Activated naive CD8-positive, alpha-beta T cell (primary cell): Measurements from ENCODE around the gene MSH2.
"Not testable (repeated sequence)": the region's sequence is repeated elsewhere in the genome, so short reads cannot be mapped to it uniquely, and the experiment has no call there.

Source experiments
- H3K27ac Mint-ChIP-seq: one replicate; pipeline ENCODE4 v1.8.0; 2021; ENCODE audit warnings: mixed read lengths
- H3K27me3 Mint-ChIP-seq: one replicate; pipeline ENCODE4 v1.8.0; 2021; ENCODE audit warnings: mixed read lengths
- H3K36me3 Mint-ChIP-seq: one replicate; pipeline ENCODE4 v1.8.0; 2021; ENCODE audit warnings: mixed read lengths
- H3K4me1 Mint-ChIP-seq: one replicate; pipeline ENCODE4 v1.8.0; 2021; ENCODE audit warnings: low read depth, mixed read lengths
- H3K4me3 Mint-ChIP-seq: one replicate; pipeline ENCODE4 v1.8.0; 2021; ENCODE audit warnings: mild to moderate bottlenecking, mixed read lengths
- H3K9me3 Mint-ChIP-seq: one replicate; pipeline ENCODE4 v1.8.0; 2021; ENCODE audit warnings: low read depth, mixed read lengths

MSH2 gene

DNA sequence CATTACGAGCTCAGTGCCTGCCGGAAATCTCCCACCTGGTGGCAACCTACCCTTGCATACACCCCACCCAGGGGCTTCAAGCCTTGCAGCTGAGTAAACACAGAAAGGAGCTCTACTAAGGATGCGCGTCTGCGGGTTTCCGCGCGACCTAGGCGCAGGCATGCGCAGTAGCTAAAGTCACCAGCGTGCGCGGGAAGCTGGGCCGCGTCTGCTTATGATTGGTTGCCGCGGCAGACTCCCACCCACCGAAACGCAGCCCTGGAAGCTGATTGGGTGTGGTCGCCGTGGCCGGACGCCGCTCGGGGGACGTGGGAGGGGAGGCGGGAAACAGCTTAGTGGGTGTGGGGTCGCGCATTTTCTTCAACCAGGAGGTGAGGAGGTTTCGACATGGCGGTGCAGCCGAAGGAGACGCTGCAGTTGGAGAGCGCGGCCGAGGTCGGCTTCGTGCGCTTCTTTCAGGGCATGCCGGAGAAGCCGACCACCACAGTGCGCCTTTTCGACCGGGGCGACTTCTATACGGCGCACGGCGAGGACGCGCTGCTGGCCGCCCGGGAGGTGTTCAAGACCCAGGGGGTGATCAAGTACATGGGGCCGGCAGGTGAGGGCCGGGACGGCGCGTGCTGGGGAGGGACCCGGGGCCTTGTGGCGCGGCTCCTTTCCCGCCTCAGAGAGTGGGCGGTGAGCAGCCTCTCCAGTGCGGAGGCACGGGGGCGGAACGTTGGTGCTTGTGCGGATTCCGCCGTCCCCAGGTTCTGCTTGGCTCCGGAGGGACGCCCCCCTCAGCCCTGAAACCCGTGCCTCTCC lies at the start of gene MSH2:
Gene MSH2 (plus strand): TSS at position 352 of the 804 bp plus-strand sequence. CDS start 36 bp downstream, at position 388.
- Mint-ChIP-seq H3K4me1 (peaks cover 36% of the 10 kb centered on the region), H3K27ac (peak within 1 kb of the TSS; percentile 98), H3K27me3 (no peaks in the 10 kb centered on the region), H3K36me3 (peaks cover 7% of the 10 kb centered on the region), H3K9me3 (peaks cover 3% of the 10 kb centered on the region), H3K4me3 (peak within 1 kb of the TSS; percentile 96)

GRCh38 chr2:47354013-47354847 lies 48.7 kb upstream of the MSH2 start:
- Mint-ChIP-seq H3K4me3 (no peak overlapping the region), H3K9me3 (no peaks in the 10 kb centered on the region), H3K27ac (no peak overlapping the region), H3K36me3 (peaks cover 3% of the 10 kb centered on the region), H3K4me1 (no peaks in the 10 kb centered on the region), H3K27me3 (peaks cover 2% of the 10 kb centered on the region)

- Mint-ChIP-seq H3K4me3 (no peak overlapping the region), H3K36me3 (peaks cover 3% of the 10 kb centered on the region), H3K4me1 (no peaks in the 10 kb centered on the region), H3K27ac (no peak overlapping the region), H3K27me3 (peaks cover 2% of the 10 kb centered on the region), H3K9me3 (no peaks in the 10 kb centered on the region)
These were observed 48.1 kb upstream of the MSH2 start for GRCh38 chr2:47354848-47355204.

GRCh38 chr2:47357483-47357882 lies 45.5 kb upstream of the MSH2 start:
- Mint-ChIP-seq H3K4me3 (no peak overlapping the region), H3K27me3 (peaks cover 2% of the 10 kb centered on the region), H3K4me1 (no peaks in the 10 kb centered on the region), H3K36me3 (peaks cover 3% of the 10 kb centered on the region), H3K9me3 (no peaks in the 10 kb centered on the region), H3K27ac (no peak overlapping the region)

- peaks cover 2% of the 10 kb centered on the region for H3K27me3 Mint-ChIP-seq
- H3K4me1 Mint-ChIP-seq = no peaks in the 10 kb centered on the region
- no peaks in the 10 kb centered on the region for H3K9me3 Mint-ChIP-seq
- H3K4me3 Mint-ChIP-seq = no peak overlapping the region
- H3K27ac Mint-ChIP-seq = no peak overlapping the region
- peaks cover 3% of the 10 kb centered on the region for H3K36me3 Mint-ChIP-seq
These were observed 43.5 kb upstream of the MSH2 start for GRCh38 chr2:47359375-47359868.

DNA sequence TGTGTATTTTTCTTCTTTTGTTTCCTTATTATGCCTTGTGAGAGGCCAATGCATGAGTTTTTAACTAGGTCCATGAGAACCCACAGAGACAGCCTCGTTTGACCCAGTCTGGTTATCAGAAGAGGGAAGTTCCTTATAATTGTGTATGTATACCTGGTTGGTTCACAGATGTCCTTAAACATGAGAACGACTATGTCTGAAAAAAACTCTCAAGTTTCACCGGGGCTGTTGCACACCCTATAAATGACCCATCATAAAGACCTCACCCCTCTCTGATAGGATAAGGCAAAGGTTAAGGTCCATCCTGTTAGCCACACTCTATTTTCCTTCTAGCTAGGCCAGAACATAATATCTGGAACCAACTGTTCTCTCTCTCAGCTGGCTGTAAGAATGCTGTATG lies 42.7 kb upstream of the MSH2 start:
- Mint-ChIP-seq H3K4me1 (no peaks in the 10 kb centered on the region), H3K9me3 (no peaks in the 10 kb centered on the region), H3K27me3 (peaks cover 2% of the 10 kb centered on the region), H3K4me3 (no peak overlapping the region), H3K36me3 (peaks cover 3% of the 10 kb centered on the region), H3K27ac (no peak overlapping the region)

DNA sequence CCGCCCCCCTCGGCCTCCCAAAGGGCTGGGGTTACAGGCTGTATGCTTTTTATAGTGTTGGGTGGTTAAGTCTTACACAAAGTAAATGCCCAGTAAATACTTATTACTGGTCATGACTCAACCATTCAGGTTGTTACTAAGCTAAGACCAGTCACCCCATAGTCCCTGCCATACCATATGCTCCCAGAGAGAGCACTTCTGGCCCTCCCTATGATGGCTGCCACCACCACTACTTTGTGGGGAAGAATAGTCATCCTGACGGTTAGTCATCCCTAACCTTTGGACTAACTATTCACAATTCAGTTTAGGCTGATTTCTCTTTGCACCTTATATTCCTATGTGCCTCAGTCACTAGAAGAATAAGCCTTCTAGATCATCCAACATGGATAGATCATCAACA lies 42.0 kb upstream of the MSH2 start:
- Mint-ChIP-seq H3K27ac (no peak overlapping the region), H3K36me3 (peaks cover 3% of the 10 kb centered on the region), H3K9me3 (no peaks in the 10 kb centered on the region), H3K4me1 (no peaks in the 10 kb centered on the region), H3K27me3 (peaks cover 2% of the 10 kb centered on the region), H3K4me3 (no peak overlapping the region)

GRCh38 chr2:47361505-47362229 lies 41.3 kb upstream of the MSH2 start:
- H3K4me1 Mint-ChIP-seq, H3K9me3 Mint-ChIP-seq, H3K36me3 Mint-ChIP-seq, H3K27ac Mint-ChIP-seq, H3K4me3 Mint-ChIP-seq, H3K27me3 Mint-ChIP-seq: not testable (repeated sequence)

- Mint-ChIP-seq H3K36me3 (no peaks in the 10 kb centered on the region), H3K27ac (no peak overlapping the region), H3K4me3 (no peak overlapping the region), H3K9me3 (no peaks in the 10 kb centered on the region), H3K4me1 (peaks cover 1% of the 10 kb centered on the region), H3K27me3 (peaks cover 13% of the 10 kb centered on the region)
These were observed 29.2 kb upstream of the MSH2 start for GRCh38 chr2:47373747-47374146.

DNA sequence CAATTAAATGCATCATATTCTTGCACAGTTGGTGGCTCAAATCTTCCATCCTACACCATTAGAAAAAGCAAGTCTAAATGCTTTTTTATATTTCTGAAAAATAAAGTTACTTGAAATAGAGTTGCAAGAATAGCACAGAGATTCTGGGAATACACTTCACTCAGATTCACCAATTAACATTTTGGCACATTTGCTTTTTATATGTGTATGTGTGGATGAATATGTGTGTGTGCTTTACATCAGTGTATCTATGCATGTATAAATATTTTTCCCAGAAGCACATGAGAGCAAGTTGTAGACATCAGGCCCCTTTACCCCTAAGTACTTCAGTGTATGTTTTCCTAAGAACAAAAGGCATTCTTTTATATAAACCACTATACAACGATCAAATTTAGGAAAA lies 27.6 kb upstream of the MSH2 start:
- Mint-ChIP-seq H3K27ac (no peak overlapping the region), H3K4me1 (no peaks in the 10 kb centered on the region), H3K9me3 (no peaks in the 10 kb centered on the region), H3K4me3 (no peak overlapping the region), H3K36me3 (no peaks in the 10 kb centered on the region), H3K27me3 (peaks cover 12% of the 10 kb centered on the region)

DNA sequence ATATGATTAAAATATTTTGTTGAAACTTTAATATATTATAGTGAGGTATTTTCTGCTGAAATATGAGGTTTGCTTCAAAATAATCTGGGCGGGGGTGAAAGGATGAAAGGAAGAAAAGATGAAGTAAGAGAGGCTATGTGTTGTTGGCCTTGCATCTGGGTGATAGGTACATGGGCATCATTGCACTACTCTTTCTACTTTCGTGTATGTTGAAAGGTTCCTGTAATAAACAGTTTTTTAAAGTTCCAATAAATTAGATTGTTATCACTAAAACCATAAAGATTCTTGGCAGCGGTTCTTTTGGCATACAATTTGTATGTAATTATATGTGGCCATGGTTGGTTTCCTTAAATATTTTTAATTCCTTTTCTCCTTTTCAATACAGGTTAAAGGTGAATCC lies 23.6 kb upstream of the MSH2 start:
- H3K27me3 Mint-ChIP-seq = no peaks in the 10 kb centered on the region
- no peaks in the 10 kb centered on the region for H3K4me1 Mint-ChIP-seq
- no peak overlapping the region for H3K27ac Mint-ChIP-seq
- no peak overlapping the region for H3K4me3 Mint-ChIP-seq
- no peaks in the 10 kb centered on the region for H3K36me3 Mint-ChIP-seq
- no peaks in the 10 kb centered on the region for H3K9me3 Mint-ChIP-seq

GRCh38 chr2:47381408-47381807 lies 21.5 kb upstream of the MSH2 start:
- H3K4me3 Mint-ChIP-seq = no peak overlapping the region
- no peaks in the 10 kb centered on the region for H3K36me3 Mint-ChIP-seq
- no peak overlapping the region for H3K27ac Mint-ChIP-seq
- H3K4me1 Mint-ChIP-seq = no peaks in the 10 kb centered on the region
- no peaks in the 10 kb centered on the region for H3K27me3 Mint-ChIP-seq
- no peaks in the 10 kb centered on the region for H3K9me3 Mint-ChIP-seq

- H3K4me3 Mint-ChIP-seq = no peak overlapping the region
- H3K36me3 Mint-ChIP-seq = no peaks in the 10 kb centered on the region
- no peaks in the 10 kb centered on the region for H3K27me3 Mint-ChIP-seq
- no peaks in the 10 kb centered on the region for H3K9me3 Mint-ChIP-seq
- H3K27ac Mint-ChIP-seq = no peak overlapping the region
- no peaks in the 10 kb centered on the region for H3K4me1 Mint-ChIP-seq
These were observed 16.4 kb upstream of the MSH2 start for GRCh38 chr2:47386551-47386950.

DNA sequence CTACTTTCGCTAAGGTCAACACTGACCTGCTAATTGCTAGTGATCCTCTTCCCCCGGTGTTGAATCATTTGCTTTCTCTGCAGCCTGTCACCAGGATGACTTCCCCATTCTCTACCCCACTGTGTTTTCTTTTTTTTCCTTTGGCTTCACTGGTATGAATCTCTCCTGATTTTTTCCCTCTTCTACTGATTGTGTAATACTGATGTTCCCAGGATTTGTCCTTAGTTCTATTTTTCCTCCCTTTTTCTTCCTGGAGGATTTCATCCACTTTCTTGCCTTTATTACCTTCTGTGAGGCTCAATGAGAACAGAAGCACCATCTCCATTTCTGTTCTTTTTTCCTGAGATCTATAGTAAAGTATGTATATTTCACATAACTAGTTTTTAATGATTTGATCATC lies 14.1 kb upstream of the MSH2 start:
- Mint-ChIP-seq H3K9me3 (no peaks in the 10 kb centered on the region), H3K27ac (no peak overlapping the region), H3K4me1 (no peaks in the 10 kb centered on the region), H3K4me3 (no peak overlapping the region), H3K36me3 (no peaks in the 10 kb centered on the region), H3K27me3 (no peaks in the 10 kb centered on the region)

GRCh38 chr2:47389692-47390091 lies 13.3 kb upstream of the MSH2 start:
- Mint-ChIP-seq H3K27ac (no peak overlapping the region), H3K27me3 (no peaks in the 10 kb centered on the region), H3K4me3 (no peak overlapping the region), H3K4me1 (no peaks in the 10 kb centered on the region), H3K9me3 (no peaks in the 10 kb centered on the region), H3K36me3 (no peaks in the 10 kb centered on the region)
